Retinal pigment epithelial cell (primary cell): ENCODE data around the gene KRT5.

Experiments used
- DNase-seq: peaks from one replicate; pipeline ENCODE4 v3.0.0-alpha.2; 2010; ENCODE audit warnings: low read depth
- H3K4me3 ChIP-seq: 2 replicates; pipeline ENCODE4 v1.5.1; 2011; ENCODE audit warnings: mild to moderate bottlenecking, low read length, control low read depth, moderate library complexity
- CTCF ChIP-seq: conservative IDR thresholded peaks from 2 replicates; pipeline ENCODE4 v1.5.1; 2011; ENCODE audit warnings: low read depth, low read length, control low read depth, inconsistent platforms

The KRT5 gene

GRCh38 chr12:52517005-52517835, 3.0 kb downstream of the KRT5 start:
- DNase-seq: no peak
- no peak overlapping the region for H3K4me3 ChIP-seq
- TF ChIP-seq CTCF: no peak

DNA sequence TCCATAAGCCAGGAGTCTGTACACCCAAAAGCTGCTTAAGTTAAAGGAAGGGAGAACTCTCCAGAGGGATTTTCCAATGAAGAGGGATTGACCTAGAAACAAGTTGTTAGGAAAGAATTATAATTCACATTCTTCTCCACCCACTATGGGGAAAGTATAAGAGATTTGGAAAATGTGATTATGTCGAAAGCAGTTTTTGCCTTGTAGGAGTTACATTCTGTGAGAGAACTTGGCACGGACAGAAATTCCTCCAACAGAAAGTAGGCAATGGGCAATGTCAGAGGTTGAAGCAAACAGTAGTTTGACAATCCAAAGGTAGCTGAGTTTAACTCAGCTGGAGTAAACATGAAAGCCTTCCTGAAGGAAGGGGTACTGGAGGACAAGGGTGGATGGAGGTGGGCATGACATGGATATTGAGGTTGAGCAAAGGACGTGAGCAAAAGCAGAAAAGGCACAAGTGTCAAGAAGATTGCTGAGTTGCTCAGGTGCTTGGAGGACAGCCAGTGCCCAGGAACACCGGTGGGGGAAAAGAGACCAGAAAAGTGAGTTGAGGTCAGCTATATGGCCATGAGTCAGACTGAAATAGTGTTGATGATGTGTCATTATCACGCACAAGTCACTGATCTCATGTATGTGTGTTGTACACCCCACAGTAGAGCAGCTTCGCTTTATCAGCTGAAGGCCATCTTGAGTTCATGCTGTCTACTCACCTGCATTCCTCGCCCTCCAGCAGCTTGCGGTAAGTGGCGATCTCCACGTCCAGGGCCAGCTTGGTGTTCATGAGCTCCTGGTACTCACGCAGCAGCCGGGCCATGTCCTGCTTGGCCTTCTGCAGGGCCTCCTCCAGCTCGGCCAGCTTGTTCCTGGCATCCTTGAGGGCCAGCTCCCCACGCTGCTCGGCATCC, 4.0 kb downstream of the KRT5 start:
- H3K4me3 ChIP-seq: no peak overlapping the region
- no peak for DNase-seq
- no peak for TF ChIP-seq CTCF

GRCh38 chr12:52515319-52515646, 4.9 kb downstream of the KRT5 start:
- no peak for TF ChIP-seq CTCF
- H3K4me3 ChIP-seq: no peak overlapping the region
- no peak for DNase-seq

DNA sequence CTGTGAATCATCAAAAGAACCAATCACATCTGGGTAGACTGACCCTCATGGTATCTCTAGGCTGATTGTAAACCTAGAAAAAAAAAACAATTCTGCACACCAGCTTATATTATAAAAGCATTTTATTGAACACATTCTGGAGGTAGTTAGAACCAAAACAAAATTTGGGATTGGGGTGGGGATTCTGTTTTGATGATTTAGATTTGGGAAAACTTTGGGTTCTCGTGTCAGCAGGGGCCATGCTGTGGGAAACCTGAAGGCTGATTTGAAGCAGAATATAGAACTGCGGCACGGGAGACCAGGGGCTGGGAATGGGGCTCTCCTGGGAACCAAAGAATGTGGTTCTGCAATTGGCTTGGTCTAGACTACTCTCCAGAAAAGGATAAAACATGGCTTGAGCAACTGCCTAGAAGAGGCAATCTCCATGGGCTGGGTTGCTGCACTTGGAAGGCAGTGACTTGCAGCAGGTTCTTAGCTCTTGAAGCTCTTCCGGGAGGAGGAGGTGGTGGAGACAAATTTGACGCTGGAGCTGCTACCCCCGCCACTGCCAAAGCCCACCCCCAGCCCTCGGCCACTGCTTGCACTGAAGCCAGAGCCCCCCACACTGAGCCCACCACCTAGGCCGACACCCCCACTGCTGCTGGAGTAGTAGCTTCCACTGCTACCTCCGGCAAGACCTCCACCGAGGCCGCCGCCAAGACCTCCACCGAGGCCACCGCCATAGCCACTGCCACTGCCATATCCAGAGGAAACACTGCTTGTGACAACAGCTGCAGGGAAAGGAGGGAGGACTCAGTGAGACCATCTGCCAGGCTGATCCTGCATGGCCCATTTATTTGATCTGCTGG, 5.5 kb downstream of the KRT5 start:
- DNase-seq: no peak
- no peak for TF ChIP-seq CTCF
- no peak overlapping the region for H3K4me3 ChIP-seq

GRCh38 chr12:52513736-52514135, 6.5 kb downstream of the KRT5 start:
- TF ChIP-seq CTCF: no peak
- DNase-seq: no peak
- H3K4me3 ChIP-seq: no peak overlapping the region

- TF ChIP-seq CTCF: no peak
These were observed 12.0 kb downstream of the KRT5 start for GRCh38 chr12:52508211-52508610.

More at GRCh38 chr12:52508211-52508610, 12.0 kb downstream of the KRT5 start:
- H3K4me3 ChIP-seq: no peak overlapping the region
- no peak for DNase-seq
